ENCODE results near the gene SLC9B2. TPM values are rescaled to one million over a fixed set of nuclear protein-coding genes. Genes with fewer than 3 reads are reported as not detected.

The SLC9B2 gene, protein sequence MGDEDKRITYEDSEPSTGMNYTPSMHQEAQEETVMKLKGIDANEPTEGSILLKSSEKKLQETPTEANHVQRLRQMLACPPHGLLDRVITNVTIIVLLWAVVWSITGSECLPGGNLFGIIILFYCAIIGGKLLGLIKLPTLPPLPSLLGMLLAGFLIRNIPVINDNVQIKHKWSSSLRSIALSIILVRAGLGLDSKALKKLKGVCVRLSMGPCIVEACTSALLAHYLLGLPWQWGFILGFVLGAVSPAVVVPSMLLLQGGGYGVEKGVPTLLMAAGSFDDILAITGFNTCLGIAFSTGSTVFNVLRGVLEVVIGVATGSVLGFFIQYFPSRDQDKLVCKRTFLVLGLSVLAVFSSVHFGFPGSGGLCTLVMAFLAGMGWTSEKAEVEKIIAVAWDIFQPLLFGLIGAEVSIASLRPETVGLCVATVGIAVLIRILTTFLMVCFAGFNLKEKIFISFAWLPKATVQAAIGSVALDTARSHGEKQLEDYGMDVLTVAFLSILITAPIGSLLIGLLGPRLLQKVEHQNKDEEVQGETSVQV
- total RNA-seq = 12.0 and 20.2 TPM in 2 replicates

DNA sequence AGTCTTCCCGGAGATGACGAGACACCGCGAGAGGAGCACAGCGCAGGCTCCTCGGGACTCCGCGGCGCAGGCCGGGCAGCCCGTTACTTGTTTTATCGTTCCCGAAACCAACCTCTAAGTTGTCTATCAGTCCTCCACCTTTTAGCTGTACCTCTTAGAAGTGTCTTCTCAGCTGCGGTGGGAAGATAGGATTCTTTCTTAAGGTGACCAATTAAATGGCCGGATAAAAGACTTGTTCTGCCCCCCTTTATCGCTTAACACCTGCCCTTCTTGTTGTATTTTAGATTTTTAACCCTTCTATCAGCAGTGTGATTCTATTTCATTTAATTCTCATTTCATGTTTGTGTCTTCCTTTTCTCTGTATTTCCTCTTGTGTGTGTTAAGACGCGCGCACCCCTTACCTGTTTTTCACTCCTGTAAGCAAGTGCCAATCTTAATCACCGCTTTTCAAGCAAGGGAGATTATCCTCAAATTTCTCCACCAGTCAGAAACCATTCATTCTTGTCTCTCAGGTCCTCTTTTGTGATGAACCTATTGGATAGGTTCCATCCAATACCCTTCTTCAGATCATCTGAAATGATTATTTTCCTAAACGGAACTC is at the start of gene SLC9B2:
TSS of gene SLC9B2 (minus strand) at position 15 of the 601 bp plus-strand sequence. CDS start 9,211 bp downstream, outside the sequence.

DNA sequence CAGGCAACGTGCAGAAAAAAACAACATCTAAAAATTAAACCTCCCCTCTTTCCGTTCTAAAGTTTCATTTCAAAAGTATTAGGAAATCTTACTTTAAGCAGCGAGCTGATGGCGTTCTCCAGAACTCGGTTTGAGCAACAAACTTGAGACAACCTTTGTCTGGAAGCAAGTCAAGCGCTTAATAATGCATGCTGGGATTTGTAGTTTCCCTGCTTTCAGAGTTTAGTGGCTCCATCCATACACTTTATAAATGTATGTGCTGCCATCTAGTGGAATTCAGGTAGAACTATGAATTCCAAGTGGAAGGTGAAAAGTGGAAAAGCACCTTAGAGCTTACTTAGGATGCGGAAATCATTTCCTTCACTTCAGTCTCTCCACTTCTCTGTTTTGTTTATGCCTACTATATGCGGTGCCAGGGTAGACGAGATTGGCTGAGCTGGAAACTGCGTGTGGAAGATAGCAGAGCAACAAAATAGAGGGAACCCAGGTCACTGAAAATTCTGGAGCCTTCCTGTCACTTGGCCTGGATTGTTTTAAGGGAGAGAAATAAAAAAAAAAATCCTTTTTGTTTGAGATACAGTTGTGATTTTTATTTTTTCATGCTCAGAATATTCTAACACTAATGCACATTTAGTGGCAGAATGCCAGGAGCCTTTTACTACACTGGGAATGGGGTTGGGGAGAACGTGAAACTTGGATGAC is 23.3 kb upstream of the SLC9B2 start, which contains the start of gene BDH2:
TSS of gene BDH2 (minus strand) at position 144 of the 702 bp plus-strand sequence. CDS start 3,580 bp downstream, outside the sequence.

DNA sequence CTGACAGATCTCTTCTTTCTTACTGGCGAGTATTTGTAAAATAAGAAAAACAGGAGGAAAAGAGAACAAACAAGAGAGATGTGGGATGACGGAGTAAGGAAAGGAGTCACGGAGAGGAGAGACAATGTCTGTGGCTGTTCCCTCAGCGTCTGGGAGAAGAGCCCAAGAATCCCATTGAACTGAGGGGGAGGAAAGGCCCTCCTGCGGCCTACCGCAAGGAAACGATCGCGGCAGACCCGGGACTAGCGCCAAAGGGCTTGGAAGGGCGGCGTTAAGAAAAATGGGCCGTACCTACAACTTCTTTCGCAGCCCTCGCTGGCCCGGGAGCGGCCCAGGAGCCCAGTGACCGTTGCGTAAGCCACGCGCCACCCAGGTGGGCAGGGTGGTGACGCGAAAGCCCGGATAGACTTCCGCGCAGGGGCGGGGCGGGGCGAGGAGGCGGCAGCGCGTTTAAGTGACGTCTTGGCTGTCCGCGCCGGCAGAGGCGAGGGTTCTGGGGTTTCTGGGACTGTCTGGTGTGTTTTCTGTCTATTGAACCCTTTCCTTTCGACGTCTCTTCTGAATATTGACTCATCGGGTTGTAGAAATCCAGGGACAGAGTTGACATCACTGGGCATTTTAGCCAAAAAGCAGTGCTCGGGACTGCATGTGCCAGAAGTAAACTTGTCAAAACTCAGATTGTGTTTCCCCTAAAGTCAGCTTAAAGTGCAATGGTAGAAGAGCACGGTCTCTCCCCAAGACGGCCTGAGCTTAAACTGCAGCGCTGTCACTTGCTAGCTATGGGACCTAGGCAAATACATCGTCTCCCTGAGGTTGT is 57.0 kb downstream of the SLC9B2 start, which contains the start of gene SLC9B1:
TSS of gene SLC9B1 (minus strand) at position 398 of the 817 bp plus-strand sequence. CDS start 27,994 bp downstream, outside the sequence.

Other genes with a start within 250 kb of the SLC9B2 start
- 558 and 577 TPM in 2 replicates for gene UBE2D3, start 249.2 kb downstream of the SLC9B2 start, total RNA-seq
- 38.8 and 47.7 TPM in 2 replicates for gene CISD2, start 207.8 kb downstream of the SLC9B2 start, total RNA-seq
- gene SLC9B1, start 57.1 kb downstream of the SLC9B2 start, total RNA-seq = 0.14 and 0.22 TPM in 2 replicates
- gene BDH2, start 23.1 kb upstream of the SLC9B2 start, total RNA-seq = 25.3 and 29.8 TPM in 2 replicates
- gene CENPE, start 121.6 kb upstream of the SLC9B2 start, total RNA-seq = 0.88 and 30.6 TPM in 2 replicates